HCT116 (cell line): ENCODE measurements around the gene NPB. TPM values are rescaled to one million over a fixed set of nuclear protein-coding genes. Genes with fewer than 3 reads are reported as not detected.

Experiments
- ATAC-seq: fragments of 200-7000 bp; cut with Tn5 transposase; 2 replicates; pipeline ENCODE4 v1.9.1; 2020; ENCODE audit warnings: mild to moderate bottlenecking, moderate library complexity
- BruUV-seq: library from RNA; stranded (reverse); fragments of 400-500 nt; replicated peaks from 2 replicates; lab custom pipeline; 2021; lab: Mats Ljungman, UMichigan
- CTCF ChIA-PET: fragments of 300-600 bp; sonication (Branson Sonifier 250); formaldehyde crosslinking; loops from one replicate; lab custom pipeline; 2021; ENCODE audit warnings: antibody characterized with exemption; lab: Charles Lee
- POLR2A ChIA-PET: fragments of 300-600, 350-600 bp; sonication (Branson Sonifier 250); formaldehyde crosslinking; loops from one replicate; lab custom pipeline; 2021; ENCODE audit warnings: antibody characterized with exemption; lab: Charles Lee
- RAD21 ChIA-PET, 2 experiments: fragments of 300-600 bp; sonication (Branson Sonifier 250); formaldehyde crosslinking; loops; one replicate each; lab custom pipeline; 2023; ENCODE audit warnings: low total read pairs in 2 of 2; ENCODE audit not compliant: uncharacterized antibody in 2 of 2, unreplicated experiment in 2 of 2, low non-redundant PET in 1 of 2; lab: Charles Lee
- DNase-seq: peaks from one replicate; pipeline ENCODE4 v3.0.0-alpha.2; 2010; ENCODE audit warnings: low read depth, low spot score
- H2AFZ ChIP-seq: fragments of 200-600 bp; shearing (Covaris generic), sonication (generic); 2 replicates; pipeline ENCODE4 v1.6.1; 2017; ENCODE audit warnings: low read depth, mixed run types, mixed read lengths, antibody characterized with exemption, low read length; ENCODE audit not compliant: poor library complexity, severe bottlenecking
- H3K27ac ChIP-seq: 2 replicates; pipeline ENCODE4 v1.5.1; 2012; ENCODE audit warnings: low read depth, low read length
- H3K27me3 ChIP-seq: fragments of 200-600 bp; sonication (generic); 2 replicates; pipeline ENCODE4 v1.6.1; 2016; ENCODE audit warnings: mixed run types, low read length, mixed read lengths; ENCODE audit not compliant: insufficient read depth
- H3K36me3 ChIP-seq, 2 experiments: fragments of 200-500 bp in 1 of 2; fragments of 200-600 bp in 1 of 2; sonication (Bioruptor generic) in 1 of 2; sonication (generic) in 1 of 2; 2 replicates each; pipeline versions ENCODE4 v1.5.1 to v1.6.1; 2014 to 2016; ENCODE audit warnings: low read length in 2 of 2, inconsistent platforms in 1 of 2, mixed read lengths in 1 of 2, mixed run types in 1 of 2; ENCODE audit not compliant: insufficient read depth in 2 of 2, control insufficient read depth in 1 of 2
- H3K4me1 ChIP-seq, 2 experiments: fragments of 200-600 bp in 1 of 2; sonication (generic) in 1 of 2; 2 replicates each; pipeline versions ENCODE4 v1.5.1 to v1.6.1; 2012 to 2017; ENCODE audit warnings: low read length in 2 of 2, inconsistent platforms in 1 of 2, mild to moderate bottlenecking in 1 of 2, mixed read lengths in 1 of 2, mixed run types in 1 of 2, moderate library complexity in 1 of 2; ENCODE audit not compliant: insufficient read depth in 2 of 2, control insufficient read depth in 1 of 2
- H3K4me2 ChIP-seq: fragments of 200-600 bp; sonication (generic); 2 replicates; pipeline ENCODE4 v1.6.1; 2017; ENCODE audit warnings: mixed run types, low read length, mixed read lengths
- H3K4me3 ChIP-seq, 2 experiments: fragments of 200-600 bp in 1 of 2; sonication (generic) in 1 of 2; replicated peaks in 1 of 2; 2 replicates each; pipeline ENCODE4 v1.5.1; 2011 to 2016; ENCODE audit warnings: low read length in 2 of 2, control low read depth in 1 of 2, low read depth in 1 of 2, mild to moderate bottlenecking in 1 of 2, mixed read lengths in 1 of 2, mixed run types in 1 of 2
- H3K79me2 ChIP-seq: fragments of 200-600 bp; sonication (generic); 2 replicates; pipeline ENCODE4 v1.6.1; 2017; ENCODE audit warnings: mild to moderate bottlenecking, mixed run types, low read length, moderate library complexity, mixed read lengths; ENCODE audit not compliant: insufficient read depth
- H3K9ac ChIP-seq: fragments of 200-600 bp; sonication (generic); 2 replicates; pipeline ENCODE4 v1.6.1; 2016; ENCODE audit warnings: low read length, mixed read lengths
- H3K9me2 ChIP-seq: fragments of 200-600 bp; sonication (generic), shearing (Covaris generic); 2 replicates; pipeline ENCODE4 v1.6.1; 2017; ENCODE audit warnings: mixed run types, mild to moderate bottlenecking, moderate library complexity; ENCODE audit not compliant: insufficient read depth
- H3K9me3 ChIP-seq, 2 experiments: fragments of 200-500 bp in 1 of 2; fragments of 200-600 bp in 1 of 2; sonication (Bioruptor generic) in 1 of 2; sonication (generic) in 1 of 2; 2 replicates each; pipeline ENCODE4 v1.6.1; 2014 to 2017; ENCODE audit warnings: low read length in 2 of 2, mixed read lengths in 2 of 2, inconsistent platforms in 1 of 2, low read depth in 1 of 2, mild to moderate bottlenecking in 1 of 2, mixed run types in 1 of 2, moderate library complexity in 1 of 2; ENCODE audit not compliant: control insufficient read depth in 1 of 2, insufficient read depth in 1 of 2
- H4K20me1 ChIP-seq: fragments of 200-600 bp; sonication (generic), shearing (Covaris generic); 2 replicates; pipeline ENCODE4 v1.6.1; 2017; ENCODE audit warnings: mixed run types, mild to moderate bottlenecking, moderate library complexity; ENCODE audit not compliant: insufficient read depth
- CBX3 ChIP-seq: IDR thresholded peaks from 2 replicates; pipeline ENCODE4 v1.6.1; 2012; ENCODE audit warnings: low read depth
- CEBPB ChIP-seq: IDR thresholded peaks from 2 replicates; pipeline ENCODE4 v1.6.1; 2012; ENCODE audit warnings: low read depth
- EGR1 ChIP-seq: IDR thresholded peaks from 2 replicates; pipeline ENCODE4 v1.6.1; 2012; ENCODE audit warnings: low read depth
- ELF1 ChIP-seq: IDR thresholded peaks from 2 replicates; pipeline ENCODE4 v1.6.1; 2012; ENCODE audit warnings: low read depth, borderline replicate concordance
- EZH2 ChIP-seq: fragments of 200-600 bp; sonication (generic); IDR thresholded peaks from 2 replicates; pipeline ENCODE4 v1.6.1; 2017; ENCODE audit warnings: antibody characterized with exemption, mixed run types
- EZH2phosphoT487 ChIP-seq: fragments of 200-600 bp; IDR thresholded peaks from 2 replicates; pipeline ENCODE4 v1.6.1; 2018; ENCODE audit warnings: antibody characterized with exemption, borderline replicate concordance
- FOSL1 ChIP-seq: IDR thresholded peaks from 2 replicates; pipeline ENCODE4 v1.6.1; 2012; ENCODE audit warnings: low read depth
- POLR2AphosphoS5 ChIP-seq: IDR thresholded peaks from 2 replicates; pipeline ENCODE4 v1.6.1; 2011; ENCODE audit warnings: mild to moderate bottlenecking, low read depth, low read length, moderate library complexity
- SIN3A ChIP-seq: IDR thresholded peaks from 2 replicates; pipeline ENCODE4 v1.6.1; 2012; ENCODE audit warnings: low read depth
- SRF ChIP-seq: IDR thresholded peaks from 2 replicates; pipeline ENCODE4 v1.6.1; 2012; ENCODE audit warnings: low read depth
- TCF7L2 ChIP-seq: IDR thresholded peaks from 2 replicates; pipeline ENCODE4 v1.7.0; 2011; ENCODE audit warnings: borderline replicate concordance, inconsistent platforms; ENCODE audit not compliant: insufficient read depth, insufficient read length; ENCODE audit errors: extremely low read depth
- YY1 ChIP-seq: IDR thresholded peaks from 2 replicates; pipeline ENCODE4 v1.6.1; 2011; ENCODE audit warnings: low read length, low read depth, moderate library complexity, mild to moderate bottlenecking; ENCODE audit not compliant: insufficient replicate concordance; ENCODE audit errors: extremely low read depth
- ZNF274 ChIP-seq: fragments of 200-500 bp; sonication (Bioruptor generic); IDR thresholded peaks from 2 replicates; pipeline ENCODE4 v1.6.1; 2014; ENCODE audit warnings: mild to moderate bottlenecking, low read depth, low read length, inconsistent platforms
- intact Hi-C: fragments of 100-400 bp; cut with micrococcal nuclease; formaldehyde crosslinking; loops from 2 replicates; pipeline ENCODE4 v1.10.0; 2022
- total RNA-seq: library from RNA; stranded (reverse); gene quantifications from one replicate; pipeline ENCODE4 v1.2.1, GENCODE V29; 2021; ENCODE audit not compliant: unreplicated experiment
- TF ChIP-seq, protein P1 (sequence below): IDR thresholded peaks from 2 replicates; pipeline ENCODE4 v1.6.1; 2012; ENCODE audit warnings: low read depth
- TF ChIP-seq, protein P2 (sequence below): IDR thresholded peaks from 2 replicates; pipeline ENCODE4 v1.6.1; 2012
- TF ChIP-seq, protein P3 (sequence below): IDR thresholded peaks from 2 replicates; pipeline ENCODE4 v1.6.1; 2012
- TF ChIP-seq, protein P4 (sequence below), 3 experiments: fragments of 200-600 bp in 1 of 3; sonication (generic) in 1 of 3; IDR thresholded peaks in 2 of 3; conservative IDR thresholded peaks in 1 of 3; 2 replicates each; pipeline ENCODE4 v1.5.1; 2012 to 2017; ENCODE audit warnings: low read depth in 2 of 3, low read length in 2 of 3, antibody characterized with exemption in 1 of 3, borderline replicate concordance in 1 of 3, control low read depth in 1 of 3, mild to moderate bottlenecking in 1 of 3, mixed read lengths in 1 of 3, mixed run types in 1 of 3, moderate library complexity in 1 of 3; ENCODE audit not compliant: insufficient read depth in 1 of 3
- TF ChIP-seq, protein P5 (sequence below): IDR thresholded peaks from 2 replicates; pipeline ENCODE4 v1.6.1; 2011; ENCODE audit warnings: mild to moderate bottlenecking, low read length, moderate library complexity; ENCODE audit not compliant: insufficient replicate concordance; ENCODE audit errors: extremely low read depth

NPB gene
- total RNA-seq, 1 experiment from 2014 or later, result 1.2 TPM

DNA sequence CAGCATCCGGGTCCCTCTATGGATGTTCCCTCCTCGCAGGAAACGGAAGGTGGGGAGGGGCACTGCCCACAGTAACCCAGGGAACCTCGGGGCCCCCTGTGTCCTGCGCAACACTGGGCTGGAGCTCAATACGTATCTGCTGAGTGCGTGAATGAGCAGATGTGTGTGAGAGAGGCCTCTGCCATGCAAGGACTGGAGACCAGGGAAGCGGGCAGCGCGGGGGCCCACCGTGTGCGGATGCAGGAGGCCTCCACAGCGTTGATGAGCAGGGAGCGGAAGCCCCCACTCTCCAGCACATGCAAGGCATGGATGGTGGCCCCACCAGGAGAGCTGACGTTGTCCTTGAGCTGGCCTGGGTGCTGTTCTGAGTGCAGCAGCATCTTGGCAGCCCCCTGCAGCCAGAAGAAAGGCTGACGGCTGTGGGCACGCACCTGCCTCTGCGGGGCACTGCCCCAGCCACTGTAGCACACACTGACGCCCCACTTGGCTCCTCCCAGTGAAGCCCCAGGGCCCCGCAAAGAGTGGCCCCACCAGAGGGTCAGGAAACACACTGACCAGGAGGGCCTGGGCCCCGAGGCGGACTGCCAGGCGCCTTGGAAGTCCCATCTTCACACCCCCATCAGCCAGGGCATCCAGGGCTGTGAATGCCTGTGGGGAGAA, 32.2 kb downstream of the NPB start:
- no peak overlapping the region for H2AFZ ChIP-seq
- peaks cover 12 to 60% of the 10 kb centered on the region in 2 experiments; a peak in 3 of 4 replicates for H3K4me1 ChIP-seq
- ChIA-PET CTCF (no interaction called here), RAD21 (interaction anchor here in 1 of 2 experiments (0.5 kb wide), 1 partner anchor 86 kb away, joined by 3 read pairs; no protein-coding TSS in a partner anchor), POLR2A (interaction anchor here (1.0 kb wide), 1 partner anchor 89 kb away, joined by 4 read pairs; the partner anchor contains the start of genes CENPX and LRRC45)
- intact Hi-C loops, result no loop called here
- H3K79me2 ChIP-seq, result peaks cover 17% of the 10 kb centered on the region
- no peak for DNase-seq
- H3K4me3 ChIP-seq, result no peak overlapping the region
- H3K9ac ChIP-seq, result no peak overlapping the region
- no peak for TF ChIP-seq SRF
- TF ChIP-seq, protein P1, sequence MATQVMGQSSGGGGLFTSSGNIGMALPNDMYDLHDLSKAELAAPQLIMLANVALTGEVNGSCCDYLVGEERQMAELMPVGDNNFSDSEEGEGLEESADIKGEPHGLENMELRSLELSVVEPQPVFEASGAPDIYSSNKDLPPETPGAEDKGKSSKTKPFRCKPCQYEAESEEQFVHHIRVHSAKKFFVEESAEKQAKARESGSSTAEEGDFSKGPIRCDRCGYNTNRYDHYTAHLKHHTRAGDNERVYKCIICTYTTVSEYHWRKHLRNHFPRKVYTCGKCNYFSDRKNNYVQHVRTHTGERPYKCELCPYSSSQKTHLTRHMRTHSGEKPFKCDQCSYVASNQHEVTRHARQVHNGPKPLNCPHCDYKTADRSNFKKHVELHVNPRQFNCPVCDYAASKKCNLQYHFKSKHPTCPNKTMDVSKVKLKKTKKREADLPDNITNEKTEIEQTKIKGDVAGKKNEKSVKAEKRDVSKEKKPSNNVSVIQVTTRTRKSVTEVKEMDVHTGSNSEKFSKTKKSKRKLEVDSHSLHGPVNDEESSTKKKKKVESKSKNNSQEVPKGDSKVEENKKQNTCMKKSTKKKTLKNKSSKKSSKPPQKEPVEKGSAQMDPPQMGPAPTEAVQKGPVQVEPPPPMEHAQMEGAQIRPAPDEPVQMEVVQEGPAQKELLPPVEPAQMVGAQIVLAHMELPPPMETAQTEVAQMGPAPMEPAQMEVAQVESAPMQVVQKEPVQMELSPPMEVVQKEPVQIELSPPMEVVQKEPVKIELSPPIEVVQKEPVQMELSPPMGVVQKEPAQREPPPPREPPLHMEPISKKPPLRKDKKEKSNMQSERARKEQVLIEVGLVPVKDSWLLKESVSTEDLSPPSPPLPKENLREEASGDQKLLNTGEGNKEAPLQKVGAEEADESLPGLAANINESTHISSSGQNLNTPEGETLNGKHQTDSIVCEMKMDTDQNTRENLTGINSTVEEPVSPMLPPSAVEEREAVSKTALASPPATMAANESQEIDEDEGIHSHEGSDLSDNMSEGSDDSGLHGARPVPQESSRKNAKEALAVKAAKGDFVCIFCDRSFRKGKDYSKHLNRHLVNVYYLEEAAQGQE, result no peak
- TF ChIP-seq ELF1, result no peak
- TF ChIP-seq TCF7L2, result no peak
- no peak for TF ChIP-seq POLR2AphosphoS5
- TF ChIP-seq YY1, result no peak
- TF ChIP-seq SIN3A, result no peak
- TF ChIP-seq, protein P2, sequence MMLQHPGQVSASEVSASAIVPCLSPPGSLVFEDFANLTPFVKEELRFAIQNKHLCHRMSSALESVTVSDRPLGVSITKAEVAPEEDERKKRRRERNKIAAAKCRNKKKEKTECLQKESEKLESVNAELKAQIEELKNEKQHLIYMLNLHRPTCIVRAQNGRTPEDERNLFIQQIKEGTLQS, result no peak
- no peak for TF ChIP-seq EZH2phosphoT487
- no peak for TF ChIP-seq FOSL1
- TF ChIP-seq, protein P3, sequence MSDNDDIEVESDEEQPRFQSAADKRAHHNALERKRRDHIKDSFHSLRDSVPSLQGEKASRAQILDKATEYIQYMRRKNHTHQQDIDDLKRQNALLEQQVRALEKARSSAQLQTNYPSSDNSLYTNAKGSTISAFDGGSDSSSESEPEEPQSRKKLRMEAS, result no peak
- TF ChIP-seq, protein P4, sequence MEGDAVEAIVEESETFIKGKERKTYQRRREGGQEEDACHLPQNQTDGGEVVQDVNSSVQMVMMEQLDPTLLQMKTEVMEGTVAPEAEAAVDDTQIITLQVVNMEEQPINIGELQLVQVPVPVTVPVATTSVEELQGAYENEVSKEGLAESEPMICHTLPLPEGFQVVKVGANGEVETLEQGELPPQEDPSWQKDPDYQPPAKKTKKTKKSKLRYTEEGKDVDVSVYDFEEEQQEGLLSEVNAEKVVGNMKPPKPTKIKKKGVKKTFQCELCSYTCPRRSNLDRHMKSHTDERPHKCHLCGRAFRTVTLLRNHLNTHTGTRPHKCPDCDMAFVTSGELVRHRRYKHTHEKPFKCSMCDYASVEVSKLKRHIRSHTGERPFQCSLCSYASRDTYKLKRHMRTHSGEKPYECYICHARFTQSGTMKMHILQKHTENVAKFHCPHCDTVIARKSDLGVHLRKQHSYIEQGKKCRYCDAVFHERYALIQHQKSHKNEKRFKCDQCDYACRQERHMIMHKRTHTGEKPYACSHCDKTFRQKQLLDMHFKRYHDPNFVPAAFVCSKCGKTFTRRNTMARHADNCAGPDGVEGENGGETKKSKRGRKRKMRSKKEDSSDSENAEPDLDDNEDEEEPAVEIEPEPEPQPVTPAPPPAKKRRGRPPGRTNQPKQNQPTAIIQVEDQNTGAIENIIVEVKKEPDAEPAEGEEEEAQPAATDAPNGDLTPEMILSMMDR (IDR thresholded peaks at IDR 0.05 in 2 of 3, conservative IDR thresholded peaks at IDR 0.05 in 1 of 3; ENCODE audit: borderline replicate concordance in 1 of 3, insufficient read depth in 1 of 3, low read depth in 2 of 3, low read length in 2 of 3), result no peak
- TF ChIP-seq, protein P5, sequence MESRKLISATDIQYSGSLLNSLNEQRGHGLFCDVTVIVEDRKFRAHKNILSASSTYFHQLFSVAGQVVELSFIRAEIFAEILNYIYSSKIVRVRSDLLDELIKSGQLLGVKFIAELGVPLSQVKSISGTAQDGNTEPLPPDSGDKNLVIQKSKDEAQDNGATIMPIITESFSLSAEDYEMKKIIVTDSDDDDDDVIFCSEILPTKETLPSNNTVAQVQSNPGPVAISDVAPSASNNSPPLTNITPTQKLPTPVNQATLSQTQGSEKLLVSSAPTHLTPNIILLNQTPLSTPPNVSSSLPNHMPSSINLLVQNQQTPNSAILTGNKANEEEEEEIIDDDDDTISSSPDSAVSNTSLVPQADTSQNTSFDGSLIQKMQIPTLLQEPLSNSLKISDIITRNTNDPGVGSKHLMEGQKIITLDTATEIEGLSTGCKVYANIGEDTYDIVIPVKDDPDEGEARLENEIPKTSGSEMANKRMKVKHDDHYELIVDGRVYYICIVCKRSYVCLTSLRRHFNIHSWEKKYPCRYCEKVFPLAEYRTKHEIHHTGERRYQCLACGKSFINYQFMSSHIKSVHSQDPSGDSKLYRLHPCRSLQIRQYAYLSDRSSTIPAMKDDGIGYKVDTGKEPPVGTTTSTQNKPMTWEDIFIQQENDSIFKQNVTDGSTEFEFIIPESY, result no peak
- TF ChIP-seq EZH2, result no peak
- TF ChIP-seq CBX3, result no peak
- no peak for TF ChIP-seq EGR1
- TF ChIP-seq ZNF274, result no peak
- TF ChIP-seq CEBPB, result no peak
- no peaks in the 10 kb centered on the region for H3K9me3 ChIP-seq
- no TSS peak for BruUV-seq
- H3K9me2 ChIP-seq, result no peaks in the 10 kb centered on the region
- H3K27me3 ChIP-seq, result no peaks in the 10 kb centered on the region
- H3K36me3 ChIP-seq, result peaks cover 6 to 33% of the 10 kb centered on the region in 2 experiments; a peak in 2 of 4 replicates
- ATAC-seq, result no peak
- no peaks in the 10 kb centered on the region for H4K20me1 ChIP-seq
- peak overlapping the region; percentile 8; the same call in 1 of the 2 replicates for H3K27ac ChIP-seq
- H3K4me2 ChIP-seq, result no peak overlapping the region
